Measurements from ENCODE around the gene THBD.

THBD gene

DNA sequence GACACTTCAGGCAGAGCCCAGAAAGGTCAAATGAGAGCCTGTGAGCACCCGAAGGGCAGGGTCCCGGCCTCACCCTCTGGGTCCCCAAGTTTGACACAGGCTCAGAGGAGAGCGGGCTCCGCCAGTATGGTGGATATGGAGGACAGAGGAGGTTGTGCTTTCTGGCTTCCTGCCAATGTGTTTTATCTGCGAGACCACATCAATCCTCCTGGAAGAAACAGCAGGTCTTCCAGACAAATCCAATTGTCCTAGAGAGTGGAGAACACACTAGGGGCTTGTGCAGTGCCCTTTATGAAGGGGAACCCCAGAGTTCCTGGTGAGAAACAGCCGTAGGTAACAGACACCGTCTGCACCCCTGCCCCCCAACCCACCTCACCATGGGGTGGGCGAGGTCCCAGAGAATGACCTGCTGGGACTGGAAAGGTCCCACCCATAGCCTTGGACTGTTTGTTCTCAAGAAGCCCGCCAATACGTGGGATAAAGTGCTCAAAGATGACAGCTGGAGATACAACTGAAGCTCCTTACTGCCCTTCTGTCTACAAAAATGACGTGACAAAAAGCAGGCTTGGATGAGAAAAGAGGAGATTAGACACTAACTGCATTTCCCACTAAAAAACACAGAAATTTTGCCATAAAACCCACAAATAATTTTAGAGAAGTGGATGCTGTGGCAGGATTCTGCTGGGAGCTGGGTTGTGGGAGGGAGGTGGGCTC, 38.3 kb downstream of the THBD start:
- no peak for DNase-seq (ENCODE audit: low read depth in 1 of 2, low spot score in 1 of 2)

DNA sequence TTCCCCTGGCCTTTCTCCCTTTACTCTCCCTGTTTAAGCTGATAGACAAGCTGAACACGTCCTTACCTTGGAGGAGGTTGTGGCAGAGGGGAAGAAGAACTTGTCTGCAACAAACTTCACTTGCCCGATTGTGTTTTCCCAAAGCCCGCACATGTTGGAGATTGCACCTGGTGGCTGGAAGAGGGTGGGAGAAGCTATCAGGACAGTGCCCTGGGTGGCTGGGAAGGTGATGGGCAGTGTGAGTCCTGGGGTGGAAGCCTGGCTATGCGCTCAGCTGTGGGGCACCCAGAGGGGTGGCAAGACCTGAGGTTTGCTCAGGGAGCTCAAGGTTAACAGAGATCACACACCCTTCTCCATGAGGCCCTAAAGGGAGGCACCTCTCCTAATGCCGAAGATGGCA, 39.4 kb downstream of the THBD start:
- DNase-seq (ENCODE audit: low read depth in 1 of 2, low spot score in 1 of 2) = no peak

DNA sequence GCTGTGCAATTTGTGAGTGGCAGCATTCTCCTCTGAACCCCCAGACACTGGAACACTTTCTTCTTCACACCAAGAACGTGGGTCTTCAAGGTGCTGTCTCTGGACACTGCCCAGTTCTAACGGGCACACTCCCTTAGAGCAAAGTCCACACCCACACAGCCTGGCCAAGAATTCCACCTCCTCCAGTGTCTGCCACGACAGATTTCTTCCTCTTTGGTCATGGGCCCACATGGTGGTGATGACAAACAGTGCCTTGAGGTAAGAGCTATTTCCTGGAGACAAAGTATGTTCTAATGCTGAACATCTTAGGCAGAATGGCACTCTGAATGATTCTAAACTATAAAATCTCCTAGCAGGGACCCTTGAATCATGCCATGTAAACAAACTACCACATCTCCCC, 39.8 kb downstream of the THBD start:
- DNase-seq (ENCODE audit: low read depth in 1 of 2, low spot score in 1 of 2) = no peak

DNA sequence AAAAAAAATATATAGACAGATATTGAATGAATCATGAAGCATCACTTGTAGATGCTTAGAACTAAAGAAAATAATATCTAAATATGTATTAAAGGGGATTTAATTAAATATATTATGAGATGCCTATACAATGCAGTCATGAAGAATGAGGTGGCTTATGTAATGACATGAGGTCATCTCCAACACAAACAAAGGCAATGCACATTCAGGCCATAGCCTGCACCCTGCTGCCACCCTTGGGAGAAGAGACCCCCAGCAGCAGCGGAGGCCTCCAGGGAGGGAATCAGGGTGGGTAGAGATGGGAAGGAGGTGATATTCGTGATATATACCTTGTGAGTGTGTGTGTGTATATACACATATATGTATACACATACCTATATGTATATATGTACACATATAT, 40.8 kb downstream of the THBD start:
- no peak for DNase-seq (ENCODE audit: low read depth in 1 of 2, low spot score in 1 of 2)

DNA sequence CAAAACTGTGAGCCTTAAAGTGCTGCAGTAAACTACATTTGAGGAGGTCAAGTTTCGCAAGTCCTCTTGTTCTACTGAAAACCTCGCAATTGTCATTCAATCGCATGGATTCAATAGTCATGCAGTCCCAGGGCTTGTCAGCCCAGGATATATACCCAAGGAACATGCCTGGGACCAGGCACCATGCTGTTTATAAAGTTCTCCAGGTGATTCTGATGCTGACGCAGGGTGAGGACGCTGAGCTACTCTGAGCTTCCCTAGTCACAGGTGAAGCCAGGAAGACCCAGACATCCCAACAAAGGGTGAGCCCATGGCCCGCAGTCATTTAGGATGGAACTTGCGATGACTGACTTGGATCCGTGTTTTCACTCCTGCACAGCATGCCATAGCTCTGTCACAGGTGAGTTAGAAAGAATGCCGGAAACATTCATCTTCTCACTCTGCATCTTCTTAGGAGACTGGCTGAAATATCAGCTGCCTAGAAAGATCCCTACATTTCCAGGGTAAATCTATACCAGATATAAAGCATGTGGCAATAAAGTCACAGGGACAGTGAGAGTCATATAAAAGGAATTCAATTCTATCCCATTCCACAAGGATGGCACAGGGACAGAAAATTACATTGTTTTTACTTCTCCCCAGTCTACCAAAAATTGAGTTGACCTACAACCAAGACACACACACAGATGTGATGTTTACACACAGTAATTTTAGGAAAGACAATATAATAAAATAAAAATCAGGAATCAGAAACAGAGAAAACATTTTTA, 41.4 kb downstream of the THBD start:
- DNase-seq (ENCODE audit: low read depth in 1 of 2, low spot score in 1 of 2) = no peak

DNA sequence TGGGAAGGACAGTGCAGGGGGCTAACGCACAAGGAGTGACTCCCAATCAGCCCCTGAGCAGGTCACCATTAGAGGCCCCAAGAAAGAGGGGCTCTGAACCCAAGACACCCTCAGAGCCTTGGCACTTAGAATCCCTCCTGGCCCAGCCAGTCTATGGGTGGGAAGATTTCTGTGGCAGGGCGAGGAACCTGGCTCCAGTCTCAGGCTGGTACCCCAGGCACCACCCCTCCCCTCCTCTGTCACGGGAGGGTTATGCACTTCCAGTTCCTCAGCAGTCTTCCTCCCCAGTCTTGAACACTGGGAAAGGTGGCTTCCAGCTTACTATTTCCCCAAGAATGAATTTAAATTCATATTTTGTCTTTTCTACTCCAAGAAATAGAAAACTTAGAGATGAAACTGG, 42.0 kb downstream of the THBD start:
- no peak for DNase-seq (ENCODE audit: low read depth in 1 of 2, low spot score in 1 of 2)

DNA sequence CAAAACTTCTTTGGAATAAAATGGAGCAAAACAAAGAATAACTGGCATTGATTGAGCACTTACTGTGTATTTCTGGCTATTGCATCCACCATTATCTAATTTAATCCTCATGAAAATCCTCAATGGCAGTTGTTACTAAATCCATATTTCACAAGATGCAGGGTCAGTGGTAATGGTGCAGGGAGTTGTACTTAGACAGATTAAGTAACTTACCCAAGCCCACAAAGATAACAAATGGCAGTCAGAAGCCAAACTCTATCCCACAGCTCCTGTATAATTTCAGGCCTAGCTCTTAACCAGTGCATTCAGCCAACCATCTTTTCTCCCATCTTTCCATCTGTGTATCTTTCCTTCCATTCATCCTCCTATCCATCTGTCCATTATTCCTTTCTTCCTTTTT, 43.7 kb downstream of the THBD start:
- DNase-seq (ENCODE audit: low read depth in 1 of 2, low spot score in 1 of 2) = no peak

DNA sequence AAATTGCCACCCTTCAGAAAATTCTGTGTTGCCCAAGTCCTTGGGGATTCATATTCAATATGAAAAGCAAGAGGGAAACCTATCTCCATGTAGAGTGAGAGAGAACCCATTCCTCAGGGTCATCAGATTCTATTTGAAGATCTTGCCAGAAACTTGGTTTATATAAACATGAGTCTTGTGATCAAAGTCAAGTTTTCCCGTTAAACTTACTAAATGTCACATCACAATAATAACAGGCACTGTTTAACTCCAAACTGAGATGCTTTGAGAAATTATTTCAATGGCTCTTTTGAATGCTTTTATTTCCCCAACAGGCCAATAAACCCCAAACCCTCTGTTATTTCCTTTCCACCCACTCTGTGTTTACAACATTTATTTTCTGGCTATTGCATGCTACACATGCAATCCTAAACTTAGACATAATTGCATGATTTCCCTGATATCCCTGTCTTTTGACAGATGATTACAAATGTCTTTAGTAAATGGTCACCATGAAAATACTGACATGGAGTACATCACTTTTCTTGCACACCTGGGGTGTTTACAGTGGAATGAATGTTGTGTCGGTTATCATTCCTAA, 45.5 kb downstream of the THBD start:
- no peak for DNase-seq (ENCODE audit: low read depth in 1 of 2, low spot score in 1 of 2)

DNA sequence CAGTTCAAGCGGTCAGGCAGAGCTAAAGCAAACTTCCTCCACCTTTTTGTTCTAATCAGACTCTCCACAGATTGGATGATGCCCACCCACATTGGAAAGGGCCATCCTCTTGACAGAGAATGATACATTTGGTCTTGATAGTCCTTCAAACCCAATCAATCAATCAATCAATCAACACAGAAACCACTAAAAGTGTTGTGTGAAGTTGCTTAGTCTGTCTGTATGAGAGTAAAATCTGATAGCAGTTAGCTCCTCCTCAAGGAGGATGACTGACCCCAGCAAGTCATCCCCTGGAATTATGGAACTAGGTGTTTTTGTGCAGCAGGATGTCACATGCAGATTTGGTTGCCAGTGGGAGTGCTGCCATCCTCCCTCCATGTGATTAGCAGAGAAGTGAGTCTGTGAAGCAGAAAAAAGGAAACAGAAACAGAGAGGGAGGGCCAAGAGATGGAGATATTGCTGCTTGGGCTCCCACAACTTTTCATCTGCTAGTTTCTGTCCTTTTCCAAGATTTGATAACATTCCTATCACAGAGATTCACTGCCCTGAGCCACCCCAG, 46.3 kb downstream of the THBD start:
- DNase-seq (ENCODE audit: low read depth in 1 of 2, low spot score in 1 of 2) = no peak

DNA sequence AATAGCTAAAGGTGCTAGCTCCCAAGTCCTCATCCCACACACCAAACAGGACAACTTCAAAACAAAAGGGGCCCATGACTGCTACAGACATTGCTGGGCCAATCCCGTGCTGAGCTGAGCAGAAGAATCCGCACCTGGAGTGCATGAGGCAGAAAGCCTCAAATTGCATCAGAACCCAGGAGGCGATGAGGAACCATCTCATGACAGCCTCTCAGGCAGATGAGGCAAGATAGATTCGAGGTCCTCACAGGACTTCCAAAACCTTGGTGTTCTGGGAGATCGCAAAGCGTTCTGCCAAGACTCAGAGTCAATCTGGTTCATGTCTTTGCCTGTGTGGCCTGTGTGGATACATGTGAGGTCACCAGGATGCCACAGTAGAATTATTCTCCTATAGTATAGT, 47.2 kb downstream of the THBD start:
- no peak for DNase-seq (ENCODE audit: low read depth in 1 of 2, low spot score in 1 of 2)

DNA sequence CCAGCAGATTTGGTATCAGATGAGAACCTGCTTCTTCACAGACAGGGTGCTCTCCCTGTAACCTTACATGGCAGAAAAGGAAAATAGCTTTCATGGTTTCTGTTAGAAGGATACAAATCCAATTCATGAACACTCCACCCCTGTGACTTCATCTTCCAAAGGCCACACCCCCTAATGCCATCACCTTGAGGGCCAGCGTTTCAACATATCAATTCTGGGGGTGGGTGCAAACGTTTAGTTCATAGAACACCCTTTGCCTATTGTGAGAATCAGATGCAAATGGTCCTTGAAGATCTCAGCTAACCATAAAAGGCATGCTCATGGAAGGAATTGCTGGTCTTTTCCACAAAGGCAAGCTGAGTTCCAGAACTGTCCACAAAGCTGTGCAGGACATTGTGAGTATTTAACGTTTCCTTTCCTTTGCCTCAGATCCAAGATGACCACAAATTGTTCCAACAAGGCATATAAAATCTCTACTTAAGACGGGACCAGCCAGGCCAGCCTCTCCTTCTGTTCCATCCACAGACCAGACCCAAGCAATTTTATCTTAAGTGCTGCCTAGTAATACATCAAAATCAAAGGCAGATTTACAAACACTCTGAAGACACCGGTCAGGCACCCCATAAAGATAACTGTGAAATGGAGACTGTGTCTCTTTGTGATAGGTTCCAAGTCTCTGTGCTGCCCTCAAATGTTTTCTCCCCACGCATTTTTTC, 49.1 kb downstream of the THBD start:
- DNase-seq (ENCODE audit: low read depth in 1 of 2, low spot score in 1 of 2) = no peak

DNA sequence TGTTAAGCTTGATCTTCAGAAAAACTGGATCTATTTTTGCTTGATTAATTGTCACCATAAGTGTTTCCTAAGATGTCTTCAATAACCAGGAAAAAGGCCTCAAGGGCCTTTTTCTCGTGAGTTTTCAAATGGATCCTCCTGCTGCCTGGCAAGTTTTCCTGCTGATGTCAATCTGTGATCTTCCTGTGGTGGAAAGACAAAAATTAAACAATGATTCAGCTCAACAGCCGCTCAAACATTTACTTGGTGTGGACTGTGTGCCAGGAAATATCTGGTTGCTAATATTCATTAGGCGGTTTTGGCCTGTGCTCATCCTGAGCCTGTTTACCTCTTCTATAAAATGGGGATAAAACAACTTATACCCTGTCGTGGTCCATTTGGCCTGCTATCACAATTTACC, 49.7 kb downstream of the THBD start:
- DNase-seq (ENCODE audit: low read depth in 1 of 2, low spot score in 1 of 2) = no peak

DNA sequence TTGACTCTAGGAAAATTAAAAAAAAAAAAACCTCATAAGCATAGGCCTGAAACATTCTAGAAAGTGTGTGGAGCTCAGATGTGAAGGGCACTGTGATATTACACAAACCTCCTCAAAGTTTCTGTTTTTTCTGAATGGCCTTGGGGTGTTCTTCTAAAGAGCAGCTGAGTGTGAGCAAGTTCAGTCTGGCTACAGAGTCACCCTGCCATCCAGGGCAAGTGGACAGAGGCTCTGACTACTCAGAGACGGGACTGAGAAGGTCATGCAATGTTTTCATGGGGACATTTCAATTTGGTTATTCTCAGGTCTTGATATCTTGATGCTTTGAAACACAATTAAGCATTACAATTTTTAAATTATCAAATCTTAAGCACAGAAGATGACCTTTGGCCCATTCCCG, 51.0 kb downstream of the THBD start:
- no peak for DNase-seq (ENCODE audit: low read depth in 1 of 2, low spot score in 1 of 2)

DNA sequence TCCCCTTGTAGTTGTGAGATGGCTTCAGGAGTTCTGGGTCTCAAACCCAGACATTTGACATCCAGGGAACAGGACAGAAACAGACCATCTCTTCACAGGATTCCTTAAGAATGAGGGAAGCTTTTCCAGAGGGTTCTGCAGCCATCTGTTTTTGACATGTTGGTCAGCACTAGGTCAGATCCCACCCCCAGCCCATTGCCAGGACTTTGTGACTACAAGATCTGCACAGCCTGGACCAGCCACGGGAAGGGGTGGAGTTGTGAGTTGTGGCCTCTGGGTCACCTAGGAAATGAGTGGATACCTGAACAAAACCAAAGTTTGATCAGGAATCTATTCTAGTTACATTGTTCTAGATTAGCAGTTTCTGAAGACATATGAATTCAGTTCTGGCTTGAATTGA, 53.5 kb downstream of the THBD start:
- DNase-seq (ENCODE audit: low read depth in 1 of 2, low spot score in 1 of 2) = no peak
